ENCODE data around the gene R3HCC1L. TPM values are rescaled to one million over a fixed set of nuclear protein-coding genes. Genes with fewer than 3 reads are reported as not detected.

The R3HCC1L gene
- 14.4 and 16.2 TPM in 2 replicates for total RNA-seq (2021)
- percentile 85 among the genes with signal in this experiment for Bru-seq, nascent RNA
- percentile 72 among the genes with signal in this experiment for BruChase-seq, experiment 1, labeled RNA remaining after a 2-hour chase
- percentile 62 among the genes with signal in this experiment for BruChase-seq, experiment 2, labeled RNA remaining after a 6-hour chase
- long read RNA-seq, partial matches to known transcripts = 7 of 38 reads
- long read RNA-seq, other reads (novel, unspliced or antisense) = 29 of 38 reads

DNA sequence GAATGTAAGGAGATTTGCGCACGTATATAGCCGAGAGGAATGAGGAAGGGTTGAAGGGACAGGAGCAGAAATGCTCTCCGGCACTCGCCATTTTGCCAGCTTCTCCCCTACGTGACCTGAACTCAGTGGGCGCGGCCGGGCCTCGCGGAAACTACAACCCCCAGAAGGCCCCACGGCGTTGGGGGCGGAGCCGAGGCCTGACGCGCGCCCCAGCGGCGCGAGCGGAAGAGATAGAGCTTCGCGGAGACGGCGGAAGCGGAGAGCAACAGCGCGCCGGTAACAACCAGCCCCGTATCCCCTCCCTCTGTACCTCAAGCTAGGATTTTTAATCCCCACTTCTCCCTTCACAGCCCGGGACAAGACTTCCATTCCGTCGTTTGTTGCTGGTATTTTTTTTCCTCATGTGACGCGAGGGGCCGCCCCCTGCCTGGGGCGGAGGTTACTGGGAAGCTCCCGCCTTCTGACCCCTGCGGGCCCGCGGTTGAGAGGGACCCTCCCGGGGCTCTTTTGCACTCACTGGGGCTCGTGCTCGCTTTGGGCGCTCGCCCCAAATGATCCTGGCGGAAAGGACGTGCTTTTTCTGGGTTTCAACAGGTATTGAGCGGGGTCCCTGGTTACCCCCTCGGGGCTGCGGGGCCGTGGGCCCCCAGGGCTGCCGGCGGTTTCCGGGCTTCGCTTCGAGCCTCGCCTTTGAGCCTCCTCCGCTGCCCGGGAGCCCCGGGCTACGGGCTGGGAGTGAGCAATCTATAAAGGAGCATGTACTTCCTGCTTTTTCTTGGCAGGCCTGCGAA, at the start of gene R3HCC1L:
Gene R3HCC1L, plus strand, starts transcription at position 227 of the 791 bp plus-strand sequence. CDS start 73,458 bp downstream, outside the sequence.
- peak within 1 kb of the TSS; percentile 94 for H3K27ac ChIP-seq (ENCODE audit: low read depth, low read length, poor library complexity, severe bottlenecking)
- no peaks in the 10 kb centered on the region for H3K4me1 ChIP-seq (ENCODE audit: insufficient read depth, low read length, poor library complexity, severe bottlenecking)
- no peaks in the 10 kb centered on the region for H3K36me3 ChIP-seq (ENCODE audit: insufficient read depth, low read length, poor library complexity, severe bottlenecking)
- intact Hi-C loops (cut with micrococcal nuclease; ENCODE audit: unreplicated experiment) = no loop called here
- no TSS peak for BruUV-seq (replicated peaks)
- H3K9me3 ChIP-seq (ENCODE audit: low read depth, low read length, poor library complexity, severe bottlenecking) = no peaks in the 10 kb centered on the region
- H3K4me3 ChIP-seq (ENCODE audit: low read depth, low read length, poor library complexity, severe bottlenecking) = peak within 1 kb of the TSS; percentile 93
- peak; percentile 95 for DNase-seq (ENCODE audit: low spot score)
- H3K27me3 ChIP-seq (replicated peaks; ENCODE audit: insufficient read depth, low read depth, low read length, poor library complexity) = no peaks in the 10 kb centered on the region
- CTCF ChIA-PET = interaction anchor here (0.6 kb wide), 1 partner anchor 1754 kb away, joined by 5 read pairs; no protein-coding TSS in a partner anchor
- TF ChIP-seq, protein P1, sequence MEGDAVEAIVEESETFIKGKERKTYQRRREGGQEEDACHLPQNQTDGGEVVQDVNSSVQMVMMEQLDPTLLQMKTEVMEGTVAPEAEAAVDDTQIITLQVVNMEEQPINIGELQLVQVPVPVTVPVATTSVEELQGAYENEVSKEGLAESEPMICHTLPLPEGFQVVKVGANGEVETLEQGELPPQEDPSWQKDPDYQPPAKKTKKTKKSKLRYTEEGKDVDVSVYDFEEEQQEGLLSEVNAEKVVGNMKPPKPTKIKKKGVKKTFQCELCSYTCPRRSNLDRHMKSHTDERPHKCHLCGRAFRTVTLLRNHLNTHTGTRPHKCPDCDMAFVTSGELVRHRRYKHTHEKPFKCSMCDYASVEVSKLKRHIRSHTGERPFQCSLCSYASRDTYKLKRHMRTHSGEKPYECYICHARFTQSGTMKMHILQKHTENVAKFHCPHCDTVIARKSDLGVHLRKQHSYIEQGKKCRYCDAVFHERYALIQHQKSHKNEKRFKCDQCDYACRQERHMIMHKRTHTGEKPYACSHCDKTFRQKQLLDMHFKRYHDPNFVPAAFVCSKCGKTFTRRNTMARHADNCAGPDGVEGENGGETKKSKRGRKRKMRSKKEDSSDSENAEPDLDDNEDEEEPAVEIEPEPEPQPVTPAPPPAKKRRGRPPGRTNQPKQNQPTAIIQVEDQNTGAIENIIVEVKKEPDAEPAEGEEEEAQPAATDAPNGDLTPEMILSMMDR (conservative IDR thresholded peaks at IDR 0.05; ENCODE audit: low read depth, low read length) = no peak
- TF ChIP-seq EZH2 (IDR thresholded peaks at IDR 0.05; ENCODE audit: borderline replicate concordance, low read depth, low read length, poor library complexity, severe bottlenecking) = no peak
- POLR2A ChIA-PET (ENCODE audit: low non-redundant PET) = no interaction called here

DNA sequence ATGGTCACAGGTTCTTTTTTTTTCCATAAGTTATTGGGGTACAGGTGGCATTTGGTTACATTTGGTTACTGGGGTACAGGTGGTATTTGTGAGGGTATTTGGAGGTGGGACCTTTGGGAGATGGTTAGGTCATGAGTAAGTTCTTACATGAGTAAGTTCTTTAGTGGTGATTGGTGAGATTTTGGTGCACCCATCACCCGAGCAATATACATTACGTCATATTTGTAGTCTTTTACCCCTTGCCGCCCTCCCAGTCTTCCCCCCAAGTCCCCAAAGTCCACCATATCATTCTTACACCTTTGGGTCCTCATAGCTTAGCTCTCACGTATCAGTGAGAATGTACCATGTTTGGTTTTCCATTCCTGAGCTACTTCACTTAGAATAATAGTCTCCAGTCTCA, 49.2 kb upstream of the R3HCC1L start:
- TF ChIP-seq EZH2 (IDR thresholded peaks at IDR 0.05; ENCODE audit: borderline replicate concordance, low read depth, low read length, poor library complexity, severe bottlenecking) = no peak
- TF ChIP-seq, protein P1 (conservative IDR thresholded peaks at IDR 0.05; ENCODE audit: low read depth, low read length) = no peak
- intact Hi-C loops (cut with micrococcal nuclease; ENCODE audit: unreplicated experiment) = no loop called here
- CTCF ChIA-PET = no interaction called here

DNA sequence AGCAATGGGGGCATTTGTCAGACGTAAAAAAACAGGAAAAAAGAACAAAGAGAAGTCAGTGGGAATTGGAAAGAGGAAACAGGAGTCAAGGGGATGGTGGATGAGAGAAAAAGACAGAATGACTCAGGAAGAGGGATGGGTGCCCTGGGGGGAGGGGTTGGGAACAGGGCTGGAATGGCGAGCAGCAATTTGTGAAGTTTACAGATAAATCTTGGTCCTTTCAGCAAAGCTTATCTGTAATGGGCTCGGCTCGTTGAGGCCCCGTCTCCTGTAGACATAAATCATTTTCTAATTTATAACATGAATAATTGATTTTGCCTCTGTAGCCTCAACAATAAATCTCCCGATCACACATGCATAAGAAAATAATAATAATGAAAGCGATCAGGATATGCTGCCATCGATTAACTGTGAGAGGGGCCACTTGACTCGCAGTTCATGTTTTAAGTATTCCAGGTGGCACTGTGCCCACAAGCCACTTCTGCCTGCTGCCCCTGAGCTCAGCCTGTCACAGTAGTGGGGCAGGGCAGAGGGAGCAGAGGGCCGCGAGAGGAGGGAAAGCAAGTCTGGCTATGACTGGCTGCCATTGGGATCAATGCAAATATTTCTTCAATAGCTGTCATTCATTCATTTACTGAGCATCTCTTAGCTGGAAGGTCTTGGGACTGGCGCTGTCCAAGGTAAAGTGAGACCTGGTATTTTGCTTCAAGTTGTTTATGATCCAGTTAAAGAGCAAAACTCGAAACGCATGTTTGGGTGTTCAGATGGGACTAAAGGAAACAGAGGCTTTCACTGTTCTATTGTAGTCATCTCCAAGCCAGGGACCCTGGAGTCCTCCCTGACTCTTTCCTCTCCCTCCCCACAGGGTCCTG, 47.4 kb upstream of the R3HCC1L start:
- ChIA-PET POLR2A (ENCODE audit: low non-redundant PET) (no interaction called here), CTCF (no interaction called here)
- Histone ChIP-seq H3K27ac (ENCODE audit: low read depth, low read length, poor library complexity, severe bottlenecking) (no peak overlapping the region), H3K9me3 (ENCODE audit: low read depth, low read length, poor library complexity, severe bottlenecking) (no peaks in the 10 kb centered on the region), H3K4me1 (ENCODE audit: insufficient read depth, low read length, poor library complexity, severe bottlenecking) (no peaks in the 10 kb centered on the region), H3K36me3 (ENCODE audit: insufficient read depth, low read length, poor library complexity, severe bottlenecking) (no peaks in the 10 kb centered on the region), H3K4me3 (ENCODE audit: low read depth, low read length, poor library complexity, severe bottlenecking) (no peak overlapping the region), H3K27me3 (replicated peaks; ENCODE audit: insufficient read depth, low read depth, low read length, poor library complexity) (peaks cover 24% of the 10 kb centered on the region)
- DNase-seq (ENCODE audit: low spot score) = no peak
- TF ChIP-seq, protein P1 (conservative IDR thresholded peaks at IDR 0.05; ENCODE audit: low read depth, low read length) = no peak
- no peak for TF ChIP-seq EZH2 (IDR thresholded peaks at IDR 0.05; ENCODE audit: borderline replicate concordance, low read depth, low read length, poor library complexity, severe bottlenecking)
- intact Hi-C loops (cut with micrococcal nuclease; ENCODE audit: unreplicated experiment) = no loop called here
- BruUV-seq (replicated peaks) = no TSS peak

More for the DNA sequence above, 49.2 kb upstream of the R3HCC1L start:
- H3K4me1 ChIP-seq (ENCODE audit: insufficient read depth, low read length, poor library complexity, severe bottlenecking) = no peaks in the 10 kb centered on the region
- no peak overlapping the region for H3K27ac ChIP-seq (ENCODE audit: low read depth, low read length, poor library complexity, severe bottlenecking)
- BruUV-seq (replicated peaks) = no TSS peak
- POLR2A ChIA-PET (ENCODE audit: low non-redundant PET) = no interaction called here
- no peak overlapping the region for H3K4me3 ChIP-seq (ENCODE audit: low read depth, low read length, poor library complexity, severe bottlenecking)
- no peaks in the 10 kb centered on the region for H3K9me3 ChIP-seq (ENCODE audit: low read depth, low read length, poor library complexity, severe bottlenecking)
- peaks cover 26% of the 10 kb centered on the region for H3K27me3 ChIP-seq (replicated peaks; ENCODE audit: insufficient read depth, low read depth, low read length, poor library complexity)
- H3K36me3 ChIP-seq (ENCODE audit: insufficient read depth, low read length, poor library complexity, severe bottlenecking) = no peaks in the 10 kb centered on the region
- no peak for DNase-seq (ENCODE audit: low spot score)

Measured in A673 (cell line).